IPS-18c (cell line): ENCODE data around the gene IAH1.
A peak's percentile ranks its signal among the peaks of the same experiment; 100 is the strongest.

Experiments used
- H3K4me3 ChIP-seq: 2 replicates; pipeline ENCODE4 v1.7.0; 2013; ENCODE audit warnings: low read depth, mild to moderate bottlenecking, low read length, moderate library complexity; ENCODE audit not compliant: insufficient read depth
- H3K9me3 ChIP-seq: one replicate; pipeline ENCODE4 v1.6.1; 2013; ENCODE audit warnings: mild to moderate bottlenecking, low read length, moderate library complexity; ENCODE audit not compliant: control insufficient read depth, insufficient read depth

The IAH1 gene

GRCh38 chr2:9466147-9466683 lies 8.1 kb upstream of the IAH1 start:
- no peak overlapping the region for H3K4me3 ChIP-seq
- no peaks in the 10 kb centered on the region for H3K9me3 ChIP-seq

- H3K4me3 ChIP-seq: no peak overlapping the region
- H3K9me3 ChIP-seq: no peaks in the 10 kb centered on the region
These were observed 6.7 kb upstream of the IAH1 start for GRCh38 chr2:9467687-9468086.

GRCh38 chr2:9471206-9471605 lies 3.1 kb upstream of the IAH1 start:
- no peak overlapping the region for H3K4me3 ChIP-seq
- H3K9me3 ChIP-seq: no peaks in the 10 kb centered on the region

GRCh38 chr2:9472511-9472910 lies 1.8 kb upstream of the IAH1 start:
- Histone ChIP-seq H3K4me3 (no peak overlapping the region), H3K9me3 (peaks cover 5% of the 10 kb centered on the region)

- peaks cover 5% of the 10 kb centered on the region for H3K9me3 ChIP-seq
- peak overlapping the region; percentile 58; the same call in 1 of the 2 replicates for H3K4me3 ChIP-seq
These were observed 905 bp upstream of the IAH1 start for GRCh38 chr2:9473308-9473984.

GRCh38 chr2:9473985-9474360 lies 378 bp upstream of the IAH1 start:
- Histone ChIP-seq H3K9me3 (peaks cover 5% of the 10 kb centered on the region), H3K4me3 (peak overlapping the region; percentile 58)

- Histone ChIP-seq H3K9me3 (peaks cover 5% of the 10 kb centered on the region), H3K4me3 (no peak overlapping the region)
These were observed 3.6 kb downstream of the IAH1 start for GRCh38 chr2:9477914-9478313.

GRCh38 chr2:9478526-9478925 lies 4.2 kb downstream of the IAH1 start:
- H3K9me3 ChIP-seq: peaks cover 5% of the 10 kb centered on the region

GRCh38 chr2:9480157-9480556 lies 5.8 kb downstream of the IAH1 start:
- H3K9me3 ChIP-seq: peaks cover 5% of the 10 kb centered on the region
- no peak overlapping the region for H3K4me3 ChIP-seq

More at GRCh38 chr2:9478526-9478925, 4.2 kb downstream of the IAH1 start:
- H3K4me3 ChIP-seq: no peak overlapping the region

GRCh38 chr2:9483107-9483506 lies 8.8 kb downstream of the IAH1 start:
- Histone ChIP-seq H3K4me3 (no peak overlapping the region), H3K9me3 (no peaks in the 10 kb centered on the region)

- Histone ChIP-seq H3K4me3 (no peak overlapping the region), H3K9me3 (no peaks in the 10 kb centered on the region)
These were observed 10.2 kb downstream of the IAH1 start for GRCh38 chr2:9484533-9484932.

GRCh38 chr2:9488583-9489547 lies 14.5 kb downstream of the IAH1 start:
- Histone ChIP-seq H3K9me3 (no peaks in the 10 kb centered on the region), H3K4me3 (no peak overlapping the region)

GRCh38 chr2:9490789-9491188 lies 16.4 kb downstream of the IAH1 start:
- Histone ChIP-seq H3K4me3 (no peak overlapping the region), H3K9me3 (no peaks in the 10 kb centered on the region)

- H3K9me3 ChIP-seq: no peaks in the 10 kb centered on the region
- no peak overlapping the region for H3K4me3 ChIP-seq
These were observed 18.6 kb downstream of the IAH1 start for GRCh38 chr2:9492927-9493326.

- H3K9me3 ChIP-seq: no peaks in the 10 kb centered on the region
- no peak overlapping the region for H3K4me3 ChIP-seq
These were observed 19.1 kb downstream of the IAH1 start for GRCh38 chr2:9493478-9493877.

GRCh38 chr2:9494081-9494480 lies 19.7 kb downstream of the IAH1 start:
- H3K9me3 ChIP-seq: no peaks in the 10 kb centered on the region
- H3K4me3 ChIP-seq: no peak overlapping the region

GRCh38 chr2:9497017-9497416 lies 22.7 kb downstream of the IAH1 start:
- Histone ChIP-seq H3K4me3 (no peak overlapping the region), H3K9me3 (no peaks in the 10 kb centered on the region)

GRCh38 chr2:9498210-9498609 lies 23.9 kb downstream of the IAH1 start:
- Histone ChIP-seq H3K4me3 (no peak overlapping the region), H3K9me3 (no peaks in the 10 kb centered on the region)
